ENCODE data around the gene RIMBP2.

The RIMBP2 gene

GRCh38 chr12:130619385-130620001, 96.6 kb downstream of the RIMBP2 start:
- TF ChIP-seq, protein P1, sequence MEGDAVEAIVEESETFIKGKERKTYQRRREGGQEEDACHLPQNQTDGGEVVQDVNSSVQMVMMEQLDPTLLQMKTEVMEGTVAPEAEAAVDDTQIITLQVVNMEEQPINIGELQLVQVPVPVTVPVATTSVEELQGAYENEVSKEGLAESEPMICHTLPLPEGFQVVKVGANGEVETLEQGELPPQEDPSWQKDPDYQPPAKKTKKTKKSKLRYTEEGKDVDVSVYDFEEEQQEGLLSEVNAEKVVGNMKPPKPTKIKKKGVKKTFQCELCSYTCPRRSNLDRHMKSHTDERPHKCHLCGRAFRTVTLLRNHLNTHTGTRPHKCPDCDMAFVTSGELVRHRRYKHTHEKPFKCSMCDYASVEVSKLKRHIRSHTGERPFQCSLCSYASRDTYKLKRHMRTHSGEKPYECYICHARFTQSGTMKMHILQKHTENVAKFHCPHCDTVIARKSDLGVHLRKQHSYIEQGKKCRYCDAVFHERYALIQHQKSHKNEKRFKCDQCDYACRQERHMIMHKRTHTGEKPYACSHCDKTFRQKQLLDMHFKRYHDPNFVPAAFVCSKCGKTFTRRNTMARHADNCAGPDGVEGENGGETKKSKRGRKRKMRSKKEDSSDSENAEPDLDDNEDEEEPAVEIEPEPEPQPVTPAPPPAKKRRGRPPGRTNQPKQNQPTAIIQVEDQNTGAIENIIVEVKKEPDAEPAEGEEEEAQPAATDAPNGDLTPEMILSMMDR (IDR thresholded peaks at IDR 0.05; ENCODE audit: low read depth, low read length) = no peak
- no peak for DNase-seq (ENCODE audit: low read depth in 2 of 2)
- H3K4me3 ChIP-seq (replicated peaks in 1 of 2; ENCODE audit: low read depth in 2 of 2, low read length in 2 of 2) = no peak overlapping the region

GRCh38 chr12:130617219-130617618, 98.9 kb downstream of the RIMBP2 start:
- DNase-seq (ENCODE audit: low read depth in 2 of 2) = no peak
- TF ChIP-seq, protein P1 (IDR thresholded peaks at IDR 0.05; ENCODE audit: low read depth, low read length) = no peak
- no peak overlapping the region for H3K4me3 ChIP-seq (replicated peaks in 1 of 2; ENCODE audit: low read depth in 2 of 2, low read length in 2 of 2)

DNA sequence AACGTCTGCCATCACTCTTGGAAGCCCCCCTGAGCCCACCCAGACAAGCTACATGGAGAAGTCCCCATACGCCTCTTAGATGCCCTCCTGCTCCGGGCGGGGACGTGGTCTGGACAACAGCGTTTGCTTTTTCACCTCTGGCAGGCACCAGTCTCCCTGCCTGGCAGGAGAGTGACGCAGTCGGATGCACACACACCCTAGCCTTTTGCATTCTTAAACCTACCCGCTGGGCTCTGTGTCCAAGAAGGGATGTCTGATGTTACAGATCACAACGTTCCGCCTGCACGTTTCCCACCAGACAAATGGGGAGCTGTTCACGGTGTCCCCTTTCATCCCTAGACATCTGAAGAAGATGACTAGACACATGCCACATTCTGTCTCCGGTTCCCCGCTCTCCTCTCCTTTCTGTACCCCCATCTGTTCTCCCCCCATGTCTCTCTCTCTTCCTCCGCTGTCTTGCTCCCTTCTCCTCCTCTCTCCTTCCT, 100.2 kb downstream of the RIMBP2 start:
- TF ChIP-seq, protein P1 (IDR thresholded peaks at IDR 0.05; ENCODE audit: low read depth, low read length) = no peak
- H3K4me3 ChIP-seq (replicated peaks in 1 of 2; ENCODE audit: low read depth in 2 of 2, low read length in 2 of 2) = no peak overlapping the region
- no peak for DNase-seq (ENCODE audit: low read depth in 2 of 2)

DNA sequence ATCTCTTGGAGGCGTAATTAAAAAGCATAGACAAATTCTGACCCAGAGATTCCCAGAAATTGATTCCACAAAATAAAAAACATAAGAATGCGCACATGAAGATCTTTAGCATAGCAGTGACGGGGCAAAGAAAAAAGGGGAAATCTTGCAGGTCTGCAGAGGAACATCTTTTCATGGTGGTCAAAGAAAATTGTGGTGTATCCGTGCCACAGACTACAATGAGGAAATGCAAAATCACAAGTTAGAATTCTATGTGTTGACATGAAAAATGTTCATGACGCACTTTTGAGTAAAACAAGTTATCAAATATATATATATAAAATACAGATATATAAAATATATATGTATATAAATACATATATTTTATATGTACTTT, 101.6 kb downstream of the RIMBP2 start:
- no peak overlapping the region for H3K4me3 ChIP-seq (replicated peaks in 1 of 2; ENCODE audit: low read depth in 2 of 2, low read length in 2 of 2)
- no peak for DNase-seq (ENCODE audit: low read depth in 2 of 2)
- TF ChIP-seq, protein P1 (IDR thresholded peaks at IDR 0.05; ENCODE audit: low read depth, low read length) = no peak

GRCh38 chr12:130613831-130614529, 102.1 kb downstream of the RIMBP2 start:
- H3K4me3 ChIP-seq (replicated peaks in 1 of 2; ENCODE audit: low read depth in 2 of 2, low read length in 2 of 2) = no peak overlapping the region
- TF ChIP-seq, protein P1 (IDR thresholded peaks at IDR 0.05; ENCODE audit: low read depth, low read length) = no peak
- no peak for DNase-seq (ENCODE audit: low read depth in 2 of 2)

GRCh38 chr12:130613131-130613530, 103.0 kb downstream of the RIMBP2 start:
- no peak overlapping the region for H3K4me3 ChIP-seq (replicated peaks in 1 of 2; ENCODE audit: low read depth in 2 of 2, low read length in 2 of 2)
- TF ChIP-seq, protein P1 (IDR thresholded peaks at IDR 0.05; ENCODE audit: low read depth, low read length) = no peak
- DNase-seq (ENCODE audit: low read depth in 2 of 2) = no peak

Measured in cardiac fibroblast (primary cell).